Liver (tissue), 3 donors: ENCODE data around the gene C1orf174.

Source experiments
- CTCF ChIP-seq: fragments of 150-350 bp; IDR thresholded peaks from 2 replicates; pipeline ENCODE4 v1.5.1; 2017; ENCODE audit warnings: improper control_type of control experiment, low read depth, low read length; ENCODE audit not compliant: missing input control
- FOXA2 ChIP-seq: IDR thresholded peaks from 2 replicates; pipeline ENCODE4 v1.6.1; 2016; ENCODE audit warnings: antibody characterized with exemption
- JUND ChIP-seq, 2 donors: IDR thresholded peaks; 2 replicates each; pipeline ENCODE4 v1.6.1; 2016; ENCODE audit warnings: antibody characterized with exemption in 2 of 2
- MAX ChIP-seq: IDR thresholded peaks from 2 replicates; pipeline ENCODE4 v1.6.1; 2016; ENCODE audit warnings: antibody characterized with exemption
- TAF1 ChIP-seq: conservative IDR thresholded peaks from 2 replicates; pipeline ENCODE4 v1.6.1; 2016; ENCODE audit warnings: antibody characterized with exemption, mild to moderate bottlenecking
- YY1 ChIP-seq: IDR thresholded peaks from 2 replicates; pipeline ENCODE4 v1.6.1; 2016; ENCODE audit warnings: antibody characterized with exemption, mild to moderate bottlenecking
- donor health status: healthy.
- donor health status: healthy.

- TF ChIP-seq FOXA2 = no peak
- TF ChIP-seq CTCF = no peak
- TF ChIP-seq TAF1 = no peak
- no peak for TF ChIP-seq YY1
- no peak for TF ChIP-seq JUND (IDR thresholded peaks at IDR 0.05)
- TF ChIP-seq MAX = no peak
Measured at GRCh38 chr1:3896396-3897000, 3.6 kb downstream of the C1orf174 start.
